ENCODE measurements around the gene ZNF680. TPM values are rescaled to one million over a fixed set of nuclear protein-coding genes. Genes with fewer than 3 reads are reported as not detected.
"Not testable (repeated sequence)": the region's sequence is repeated elsewhere in the genome, so short reads cannot be mapped to it uniquely, and the experiment has no call there.

ZNF680 gene
- total RNA-seq, 4 donors from 2014 or later: 72.4 to 86.1 (median 84.1) TPM

GRCh38 chr7:64558323-64558705 is 4.6 kb downstream of the ZNF680 start:
- no peak for DNase-seq
- Histone ChIP-seq H3K9me3 (no peaks in the 10 kb centered on the region), H3K27me3 (no peaks in the 10 kb centered on the region), H3K27ac (peak overlapping the region; percentile 74 to 92 (median 89)), H3K36me3 (no peaks in the 10 kb centered on the region), H3K4me3 (replicated peaks in 1 of 3) (peak overlapping the region in 1 of 3 donors; percentile 2), H3K4me1 (peaks cover 54 to 66% of the 10 kb centered on the region in 2 donors)
- intact Hi-C loops (cut with DNase I): no loop called here
- no peak for TF ChIP-seq POLR2A (IDR thresholded peaks at IDR 0.05)
- TF ChIP-seq, protein P1, sequence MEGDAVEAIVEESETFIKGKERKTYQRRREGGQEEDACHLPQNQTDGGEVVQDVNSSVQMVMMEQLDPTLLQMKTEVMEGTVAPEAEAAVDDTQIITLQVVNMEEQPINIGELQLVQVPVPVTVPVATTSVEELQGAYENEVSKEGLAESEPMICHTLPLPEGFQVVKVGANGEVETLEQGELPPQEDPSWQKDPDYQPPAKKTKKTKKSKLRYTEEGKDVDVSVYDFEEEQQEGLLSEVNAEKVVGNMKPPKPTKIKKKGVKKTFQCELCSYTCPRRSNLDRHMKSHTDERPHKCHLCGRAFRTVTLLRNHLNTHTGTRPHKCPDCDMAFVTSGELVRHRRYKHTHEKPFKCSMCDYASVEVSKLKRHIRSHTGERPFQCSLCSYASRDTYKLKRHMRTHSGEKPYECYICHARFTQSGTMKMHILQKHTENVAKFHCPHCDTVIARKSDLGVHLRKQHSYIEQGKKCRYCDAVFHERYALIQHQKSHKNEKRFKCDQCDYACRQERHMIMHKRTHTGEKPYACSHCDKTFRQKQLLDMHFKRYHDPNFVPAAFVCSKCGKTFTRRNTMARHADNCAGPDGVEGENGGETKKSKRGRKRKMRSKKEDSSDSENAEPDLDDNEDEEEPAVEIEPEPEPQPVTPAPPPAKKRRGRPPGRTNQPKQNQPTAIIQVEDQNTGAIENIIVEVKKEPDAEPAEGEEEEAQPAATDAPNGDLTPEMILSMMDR (IDR thresholded peaks at IDR 0.05): no peak
- 89 to 90% methylated on average over 1 of the region's 1 CpG for WGBS, 2 donors

DNA sequence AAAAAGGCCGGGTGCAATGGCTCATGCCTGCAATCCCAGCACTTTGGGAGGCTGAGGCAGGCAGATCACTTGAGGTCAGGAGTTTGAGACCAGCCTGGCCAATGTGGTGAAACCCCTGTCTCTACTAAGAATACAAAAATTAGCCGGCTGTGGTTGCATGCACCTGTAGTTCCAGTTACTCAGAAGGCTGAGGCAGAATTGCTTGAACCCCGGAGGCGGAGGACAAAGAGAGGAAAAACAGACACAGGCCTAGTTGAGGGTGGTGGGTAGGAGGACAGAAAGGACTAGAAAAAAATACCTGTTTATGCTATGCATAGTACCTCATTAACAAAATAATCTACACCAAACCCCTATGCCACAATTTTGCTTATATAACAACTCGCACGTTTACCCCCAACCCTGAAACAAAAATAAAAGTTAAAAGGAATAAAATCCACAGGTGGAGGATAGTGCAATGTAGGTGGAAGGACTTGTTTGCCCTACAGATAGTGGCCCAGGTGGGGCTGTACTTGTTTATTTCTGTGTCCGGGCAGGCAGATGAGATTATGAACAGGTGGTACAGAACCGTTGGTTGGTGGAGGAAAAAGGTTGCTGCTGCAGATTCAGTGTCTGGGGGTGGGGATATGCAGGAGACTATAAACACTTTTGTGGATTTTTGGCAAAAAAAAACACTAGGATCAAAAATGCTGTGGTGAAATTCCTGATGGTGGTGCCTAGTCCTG is 5.1 kb downstream of the ZNF680 start:
- Histone ChIP-seq H3K27me3 (no peaks in the 10 kb centered on the region), H3K4me1 (peaks cover 58 to 69% of the 10 kb centered on the region in 2 donors), H3K36me3 (no peaks in the 10 kb centered on the region), H3K9me3 (no peaks in the 10 kb centered on the region), H3K27ac (peak overlapping the region; percentile 74 to 92 (median 89)), H3K4me3 (replicated peaks in 1 of 3) (peak overlapping the region in 1 of 3 donors; percentile 2)
- TF ChIP-seq, protein P1 (IDR thresholded peaks at IDR 0.05): no peak
- TF ChIP-seq POLR2A (IDR thresholded peaks at IDR 0.05): no peak
- WGBS, 2 donors: 88% methylated on average over 8 of the region's 8 CpGs
- DNase-seq: no peak
- intact Hi-C loops (cut with DNase I): no loop called here

DNA sequence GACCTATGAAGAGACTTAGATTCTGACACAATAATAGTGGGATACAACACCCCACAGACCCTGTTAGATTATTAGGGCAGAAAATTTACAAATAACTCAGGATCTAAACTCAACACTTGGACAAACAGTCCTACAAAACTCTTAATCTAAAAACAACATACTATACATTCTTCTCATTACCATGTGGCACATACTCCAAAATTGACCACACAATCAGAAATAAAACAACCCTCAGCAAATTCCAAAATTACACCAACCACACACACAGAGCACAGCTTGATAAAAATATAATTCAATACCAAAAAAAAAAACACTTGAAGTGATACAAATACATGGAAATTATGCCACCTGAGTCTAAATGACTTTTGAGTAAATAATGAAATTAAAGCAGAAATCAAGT is 7.8 kb downstream of the ZNF680 start:
- DNase-seq: no peak
- Histone ChIP-seq H3K4me3 (replicated peaks in 1 of 3) (no peak overlapping the region), H3K27ac (peak overlapping the region in 2 of 3 donors; percentile 27 to 42), H3K4me1 (peaks cover 48 to 56% of the 10 kb centered on the region in 2 donors), H3K36me3 (no peaks in the 10 kb centered on the region), H3K9me3 (no peaks in the 10 kb centered on the region), H3K27me3 (no peaks in the 10 kb centered on the region)
- TF ChIP-seq, protein P1 (IDR thresholded peaks at IDR 0.05): no peak
- no peak for TF ChIP-seq POLR2A (IDR thresholded peaks at IDR 0.05)
- intact Hi-C loops (cut with DNase I): no loop called here

DNA sequence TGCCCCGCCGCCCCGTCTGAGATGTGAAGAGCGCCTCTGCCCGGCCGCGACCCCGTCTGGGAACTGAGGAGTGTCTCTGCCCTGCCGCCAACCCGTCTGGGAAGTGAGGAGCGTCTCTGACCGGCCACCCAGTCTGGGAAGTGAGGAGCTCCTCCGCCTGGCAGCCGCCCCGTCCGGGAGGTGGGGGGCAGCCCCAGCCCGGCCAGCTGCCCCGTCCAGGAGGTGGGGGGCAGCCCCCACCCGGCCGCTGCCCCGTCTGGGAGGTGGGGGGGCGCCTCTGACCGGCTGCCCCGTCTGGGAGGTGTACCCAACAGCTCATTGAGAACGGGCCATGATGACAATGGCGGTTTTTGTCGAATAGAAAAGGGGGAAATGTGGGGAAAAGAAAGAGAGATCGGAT is 8.7 kb downstream of the ZNF680 start:
- H3K27ac ChIP-seq; intact Hi-C loops (cut with DNase I); H3K4me3 ChIP-seq (replicated peaks in 1 of 3); H3K36me3 ChIP-seq; DNase-seq; H3K27me3 ChIP-seq; H3K9me3 ChIP-seq: not testable (repeated sequence)
- H3K4me1 ChIP-seq: peaks cover 39 to 47% of the 10 kb centered on the region in 2 donors
- WGBS, 2 donors: 93 to 95% methylated on average over 15 to 20 of the region's 28 CpGs

GRCh38 chr7:64551375-64552142 is 11.3 kb downstream of the ZNF680 start:
- TF ChIP-seq, protein P1 (IDR thresholded peaks at IDR 0.05): no peak
- no peak for TF ChIP-seq POLR2A (IDR thresholded peaks at IDR 0.05)
- Histone ChIP-seq H3K9me3 (no peaks in the 10 kb centered on the region), H3K27ac (no peak overlapping the region), H3K4me3 (replicated peaks in 1 of 3) (no peak overlapping the region), H3K4me1 (peaks cover 22 to 24% of the 10 kb centered on the region in 2 donors), H3K27me3 (no peaks in the 10 kb centered on the region), H3K36me3 (peaks cover 0 to 5% of the 10 kb centered on the region in 2 donors)
- DNase-seq: no peak
- intact Hi-C loops (cut with DNase I): no loop called here
- WGBS, 2 donors: 83 to 91% methylated on average over 6 of the region's 6 CpGs
